HG03135 (cell line): ENCODE results near the gene CNTN5.
"Not testable (repeated sequence)": the region's sequence is repeated elsewhere in the genome, so short reads cannot be mapped to it uniquely, and the experiment has no call there.

ENCODE experiments used
- ATAC-seq: cut with Tn5 transposase; IDR thresholded peaks from one replicate; pipeline ENCODE4 v1.9.1; 2021; ENCODE audit warnings: mild to moderate bottlenecking, moderate library complexity; ENCODE audit not compliant: unreplicated experiment

CNTN5 gene

DNA sequence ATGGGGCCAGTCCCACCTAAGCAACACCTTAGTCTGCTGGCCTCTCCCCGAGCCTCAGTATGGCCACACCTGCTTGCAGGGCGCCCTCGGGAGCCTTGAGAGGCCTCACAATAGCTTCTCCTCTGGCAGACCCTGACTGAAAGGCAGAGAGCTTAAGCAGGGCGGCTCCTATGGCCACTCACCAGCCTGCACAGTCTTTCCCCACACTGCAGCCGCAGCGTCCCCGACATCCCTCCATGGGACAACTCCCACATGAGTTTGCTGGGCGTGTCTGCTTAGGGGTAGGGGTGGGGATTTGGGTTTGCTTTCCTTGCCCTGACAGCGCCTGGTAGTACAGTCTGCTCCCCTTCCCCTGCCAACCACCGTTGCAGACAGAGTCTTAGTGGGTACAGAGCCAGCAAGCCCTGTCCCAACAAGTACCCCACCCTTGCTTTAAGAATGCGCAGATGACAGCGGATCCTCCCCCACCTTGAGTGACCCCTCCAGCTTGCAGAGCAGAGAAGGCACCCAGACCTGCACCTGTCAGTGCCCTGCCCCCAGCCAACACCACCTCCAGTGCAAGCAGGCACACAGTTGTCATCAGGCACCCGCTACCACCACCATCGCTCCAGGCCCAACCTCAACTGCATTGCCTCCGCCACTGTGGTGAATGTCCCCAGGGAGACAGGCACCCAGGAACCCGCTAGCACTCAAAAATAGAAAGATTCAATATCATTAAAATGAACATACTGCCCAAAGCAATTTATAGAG, 1252.5 kb downstream of the CNTN5 start:
- ATAC-seq: no peak

DNA sequence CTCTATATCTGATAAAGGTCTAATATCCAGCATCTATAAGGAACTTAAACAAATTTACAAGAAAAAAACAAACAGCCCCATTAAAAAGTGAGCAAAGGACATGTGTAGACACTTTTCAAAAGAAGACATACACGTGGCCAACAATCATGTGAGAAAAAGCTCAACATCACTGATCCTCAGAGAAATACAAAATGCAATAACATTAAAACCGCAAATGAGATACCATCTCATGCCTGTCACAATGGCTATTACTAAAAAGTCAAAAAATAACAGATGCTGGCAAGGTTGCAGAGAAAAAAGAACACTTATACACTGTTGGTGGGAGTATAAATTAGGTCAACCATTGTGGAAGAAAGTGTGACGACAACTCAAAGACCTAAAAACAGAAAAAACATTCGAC, 1253.7 kb downstream of the CNTN5 start:
- ATAC-seq: not testable (repeated sequence)

DNA sequence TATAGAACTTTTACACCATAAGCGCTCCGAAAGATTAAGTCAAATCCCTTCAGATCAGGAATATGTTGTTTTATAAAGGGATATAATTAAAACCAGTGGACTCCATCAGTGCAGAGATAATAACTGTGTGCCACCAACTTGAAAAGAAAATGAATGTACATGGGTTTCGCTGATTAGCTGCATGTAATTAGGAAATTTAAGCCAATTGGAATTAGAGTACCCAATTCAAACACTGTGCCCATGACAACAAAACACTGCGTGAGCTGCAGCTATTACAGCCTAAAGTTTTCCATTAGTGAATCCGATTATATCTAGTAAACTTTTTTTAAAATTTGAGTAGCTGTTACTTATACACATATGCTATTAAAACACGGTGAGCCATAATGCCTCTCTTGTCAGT, 1274.0 kb downstream of the CNTN5 start:
- ATAC-seq: no peak

DNA sequence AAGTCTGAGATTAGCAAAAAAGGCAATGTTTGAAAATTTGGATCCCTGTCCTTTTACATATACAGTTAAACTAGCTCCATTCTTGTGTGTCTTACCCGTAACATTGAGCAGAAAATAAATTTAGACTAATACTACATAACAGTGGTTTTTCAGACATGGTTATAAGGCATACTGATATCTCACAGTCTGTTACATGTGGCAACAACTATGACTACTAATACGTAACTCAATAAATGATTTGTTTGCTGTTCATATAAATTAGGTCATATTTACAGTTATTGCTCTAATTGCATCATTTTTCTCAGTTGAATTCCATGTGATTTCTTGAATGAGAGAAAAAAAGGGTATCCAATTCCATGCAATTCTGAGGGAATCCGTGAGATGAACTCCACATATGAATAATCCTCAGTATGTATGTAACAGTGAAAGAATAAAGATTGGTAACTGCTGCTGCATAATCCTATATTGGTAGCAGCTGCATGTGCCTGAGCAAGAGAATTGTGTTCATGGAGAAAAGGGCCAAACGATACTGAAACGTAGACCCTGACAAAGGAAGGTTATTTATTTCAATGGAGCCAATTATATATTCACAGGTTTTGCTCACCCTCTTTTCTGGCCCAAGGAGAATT, 1275.4 kb downstream of the CNTN5 start:
- no peak for ATAC-seq

DNA sequence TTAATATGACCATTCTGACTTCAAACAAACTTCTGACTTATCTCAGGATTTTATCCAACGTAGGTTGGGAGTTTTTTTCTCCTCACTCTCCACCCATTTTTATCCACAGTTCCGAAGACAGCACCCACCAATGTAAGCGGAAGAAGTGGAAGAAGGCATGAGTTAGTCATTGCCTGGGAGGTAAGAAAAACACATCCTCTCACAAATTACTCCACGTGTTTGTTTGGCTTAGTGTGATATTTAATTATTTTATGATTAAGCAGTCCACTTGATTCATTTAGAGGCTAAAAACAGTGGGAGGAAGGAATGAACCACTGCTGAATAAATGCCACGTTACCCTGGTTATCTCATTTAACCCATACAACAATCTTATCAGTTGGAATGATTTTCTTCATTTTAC, 1276.8 kb downstream of the CNTN5 start:
- ATAC-seq: no peak

DNA sequence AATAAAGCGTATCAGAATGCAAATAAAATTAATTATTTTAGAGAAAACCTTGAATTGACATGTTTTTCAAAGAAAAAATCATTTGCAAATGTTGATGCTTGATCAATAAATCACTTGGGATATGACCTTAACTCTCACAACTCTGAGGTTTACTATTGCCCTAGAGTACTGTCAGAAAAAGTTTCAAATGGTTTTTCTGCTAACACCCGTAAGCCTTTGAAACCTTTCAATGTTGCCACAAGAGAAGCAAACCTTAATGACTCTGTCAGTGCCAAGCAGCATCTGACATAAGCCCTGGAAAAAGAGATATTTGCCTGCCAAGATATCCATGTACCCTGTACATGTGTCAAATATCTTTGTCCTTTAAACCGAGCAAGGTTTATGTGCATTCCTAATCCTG, 1282.1 kb downstream of the CNTN5 start:
- no peak for ATAC-seq

DNA sequence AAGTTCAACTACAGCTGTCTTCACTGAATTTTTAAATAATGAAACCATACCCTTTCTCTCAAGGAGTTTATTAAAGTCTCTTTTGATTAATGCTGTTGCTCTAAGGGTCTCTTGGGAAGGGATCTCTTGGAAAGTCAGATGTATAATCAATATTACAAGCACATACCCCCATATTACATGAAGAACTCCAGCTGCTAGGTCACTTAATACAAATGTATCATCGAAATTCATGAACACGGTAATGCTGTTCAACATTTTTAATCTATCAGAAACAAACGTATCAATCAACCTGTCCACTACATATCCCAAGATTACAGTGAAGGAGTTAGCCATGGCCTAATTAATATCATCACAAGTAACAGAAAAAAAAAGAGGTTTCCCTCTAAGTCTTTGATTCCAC, 1283.1 kb downstream of the CNTN5 start:
- no peak for ATAC-seq

DNA sequence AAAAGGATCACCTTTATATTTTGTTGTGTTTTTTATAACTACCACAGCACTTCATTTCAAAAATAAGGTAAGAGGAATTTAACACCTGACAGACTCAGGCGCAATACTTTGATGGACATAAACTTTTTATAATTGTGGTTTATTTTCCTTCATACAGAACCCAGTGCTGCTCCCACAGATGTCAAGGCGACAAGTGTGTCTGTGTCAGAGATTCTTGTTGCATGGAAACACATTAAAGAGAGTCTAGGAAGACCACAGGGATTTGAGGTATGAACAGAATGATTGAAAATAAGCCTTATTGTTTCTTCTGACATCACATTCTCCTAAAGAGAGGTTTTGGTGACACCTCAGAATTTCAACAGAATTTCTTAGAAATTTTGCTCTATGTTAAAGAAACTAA, 1287.5 kb downstream of the CNTN5 start:
- ATAC-seq: no peak

DNA sequence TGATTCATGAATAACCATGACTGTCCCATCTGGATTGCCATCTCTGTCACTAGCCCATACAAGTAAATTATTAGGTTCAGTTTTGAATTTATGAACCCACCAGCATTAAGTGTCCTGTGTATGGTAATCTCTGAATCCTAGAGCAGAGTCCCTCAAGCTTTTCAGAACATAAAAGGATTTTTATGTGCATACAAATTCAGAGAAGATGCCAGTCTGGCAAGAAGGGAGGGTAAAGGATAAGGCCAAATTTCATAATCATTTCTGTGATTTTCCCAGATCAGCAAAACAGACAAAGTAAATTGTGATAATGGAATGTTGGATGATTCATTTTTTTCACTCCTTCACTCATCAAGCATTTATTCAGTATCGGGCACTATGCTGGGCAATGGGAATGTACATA, 1295.2 kb downstream of the CNTN5 start:
- no peak for ATAC-seq

DNA sequence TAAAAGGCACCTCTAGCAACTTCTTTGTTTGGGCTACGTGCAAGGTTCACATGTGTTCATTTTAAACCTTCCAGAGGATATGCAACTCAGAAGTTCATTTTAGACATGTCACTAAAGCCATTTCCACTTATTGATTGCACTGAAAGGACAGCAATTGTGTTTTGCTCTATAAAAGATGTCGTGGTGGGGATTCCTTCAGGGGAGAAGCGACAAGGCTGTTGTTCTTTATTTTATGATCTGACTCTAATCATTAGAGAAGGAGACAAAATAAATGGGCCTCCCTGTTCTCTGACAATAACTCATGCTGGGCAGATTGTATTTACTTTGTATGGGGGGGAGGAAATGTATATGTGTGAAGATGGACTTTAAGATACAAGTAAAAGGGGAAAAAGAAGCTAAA, 1296.2 kb downstream of the CNTN5 start:
- ATAC-seq: no peak

DNA sequence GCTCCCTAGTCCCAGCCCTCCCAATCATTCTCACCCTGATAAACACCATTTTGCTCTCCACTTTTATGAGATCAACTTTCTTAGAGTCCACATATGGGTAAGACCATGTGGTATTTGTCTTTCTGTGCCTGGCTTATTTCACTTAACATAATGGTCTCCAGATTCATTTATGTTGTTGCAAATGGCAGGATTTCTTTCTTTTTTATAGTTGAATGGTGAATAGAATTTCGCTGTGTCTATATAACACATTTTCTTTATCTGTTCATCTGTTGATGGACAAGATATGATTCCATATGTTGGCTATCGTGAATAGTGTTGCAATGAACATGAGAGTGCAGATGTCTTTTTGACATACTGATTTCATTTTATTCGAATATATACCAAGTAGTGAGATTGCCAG, 1298.9 kb downstream of the CNTN5 start:
- no peak for ATAC-seq

DNA sequence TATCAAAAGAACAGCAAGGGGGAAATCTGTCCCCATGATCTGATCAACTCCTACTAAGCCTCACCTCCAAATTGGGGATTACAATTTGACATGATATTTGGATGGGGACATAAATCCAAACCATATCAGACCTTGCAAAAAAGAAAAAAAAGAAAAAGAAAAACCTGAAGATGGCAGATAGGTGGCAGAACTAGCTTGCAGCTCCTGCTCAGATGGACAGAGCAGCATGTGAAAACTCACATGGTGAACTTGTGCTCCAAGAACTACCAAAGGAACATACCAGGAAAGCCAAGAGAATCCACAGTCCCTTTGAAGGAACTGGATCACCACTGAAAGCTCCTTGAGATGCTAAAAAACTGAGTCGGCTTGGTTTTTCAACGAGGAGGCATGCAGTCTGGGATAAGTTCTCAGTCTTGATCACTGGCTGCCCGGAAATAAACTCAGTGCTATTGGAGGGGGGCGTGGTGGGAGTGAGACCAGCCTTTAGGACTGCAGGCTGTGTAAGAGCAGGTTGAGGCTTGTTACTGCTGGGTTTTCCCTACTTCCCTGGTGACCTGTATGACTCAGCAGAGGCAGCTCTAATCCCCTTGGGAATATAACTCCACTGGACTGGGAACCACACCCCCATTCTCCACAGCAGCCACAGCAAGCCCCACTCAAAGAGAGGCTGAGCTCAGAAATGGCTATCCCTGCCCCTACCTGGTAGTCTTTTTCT, 1308.0 kb downstream of the CNTN5 start:
- ATAC-seq: no peak

DNA sequence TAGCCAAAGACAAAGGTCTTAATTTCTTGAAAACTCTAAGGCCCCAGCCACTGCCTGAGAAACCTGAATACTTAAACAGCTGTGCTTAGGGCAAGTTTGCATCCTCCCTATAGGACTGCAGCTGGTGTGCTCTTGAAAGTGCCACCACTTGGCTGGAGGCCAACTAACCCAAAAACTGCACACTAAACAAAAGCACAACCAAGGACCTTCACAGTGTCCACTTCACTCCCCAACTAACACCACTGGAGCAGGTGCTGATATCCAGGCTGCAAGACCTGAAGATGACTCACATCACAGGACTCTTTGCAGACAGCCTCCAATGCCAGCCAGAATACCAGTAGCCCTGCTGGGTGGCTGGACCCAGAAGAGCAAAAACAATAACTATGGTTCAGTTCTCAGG, 1308.6 kb downstream of the CNTN5 start:
- ATAC-seq: no peak

DNA sequence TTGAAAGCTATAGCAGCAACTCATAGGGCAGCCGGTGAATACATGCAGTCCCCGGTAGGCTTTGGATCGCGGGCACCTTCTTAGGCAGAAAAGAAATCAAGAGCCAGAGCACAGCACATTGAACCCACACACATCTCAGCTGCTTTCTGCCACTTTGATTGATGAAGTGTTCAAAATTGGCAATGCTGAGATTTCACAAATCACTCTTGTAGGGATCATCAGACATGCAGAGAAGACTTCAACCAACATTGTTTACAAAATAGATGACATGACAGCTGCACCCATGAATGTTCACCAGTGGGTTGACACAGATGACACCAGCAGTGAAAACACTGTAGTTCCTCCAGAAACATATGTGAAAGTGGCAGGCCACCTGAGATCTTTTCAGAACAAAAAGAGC, 1316.1 kb downstream of the CNTN5 start:
- no peak for ATAC-seq

DNA sequence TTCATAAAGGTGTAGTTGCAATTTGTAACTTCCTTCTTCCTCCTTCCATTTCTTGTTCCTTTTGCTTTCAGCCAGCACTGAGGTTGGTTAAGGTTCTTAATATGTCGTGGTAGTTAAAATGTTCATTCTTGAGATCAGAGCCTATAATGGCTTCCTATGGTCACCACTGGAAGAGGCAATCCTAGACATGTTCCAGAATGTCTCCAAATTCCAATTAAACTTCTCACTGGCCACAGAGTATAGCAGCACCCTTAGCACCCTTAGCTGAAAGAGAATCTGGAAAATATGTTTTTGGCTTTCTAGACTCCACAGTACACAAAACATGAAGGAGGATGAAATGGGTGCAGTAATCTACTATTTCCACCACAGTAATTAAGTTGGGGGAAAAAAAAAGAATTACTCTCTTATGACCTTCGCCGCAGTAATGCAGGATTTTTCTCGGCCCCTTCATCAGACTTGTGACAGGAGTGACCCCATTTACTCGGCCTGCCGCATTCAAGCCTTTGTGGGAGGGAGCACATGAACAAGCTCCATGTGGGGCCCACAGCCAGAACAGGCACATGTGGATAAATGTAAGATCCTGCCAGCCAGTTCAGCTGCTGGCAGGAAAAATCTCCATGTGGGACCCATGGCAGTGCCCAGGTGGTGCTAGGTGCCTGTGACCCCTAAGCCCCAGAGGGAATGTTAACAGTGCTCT, 1317.5 kb downstream of the CNTN5 start:
- no peak for ATAC-seq

DNA sequence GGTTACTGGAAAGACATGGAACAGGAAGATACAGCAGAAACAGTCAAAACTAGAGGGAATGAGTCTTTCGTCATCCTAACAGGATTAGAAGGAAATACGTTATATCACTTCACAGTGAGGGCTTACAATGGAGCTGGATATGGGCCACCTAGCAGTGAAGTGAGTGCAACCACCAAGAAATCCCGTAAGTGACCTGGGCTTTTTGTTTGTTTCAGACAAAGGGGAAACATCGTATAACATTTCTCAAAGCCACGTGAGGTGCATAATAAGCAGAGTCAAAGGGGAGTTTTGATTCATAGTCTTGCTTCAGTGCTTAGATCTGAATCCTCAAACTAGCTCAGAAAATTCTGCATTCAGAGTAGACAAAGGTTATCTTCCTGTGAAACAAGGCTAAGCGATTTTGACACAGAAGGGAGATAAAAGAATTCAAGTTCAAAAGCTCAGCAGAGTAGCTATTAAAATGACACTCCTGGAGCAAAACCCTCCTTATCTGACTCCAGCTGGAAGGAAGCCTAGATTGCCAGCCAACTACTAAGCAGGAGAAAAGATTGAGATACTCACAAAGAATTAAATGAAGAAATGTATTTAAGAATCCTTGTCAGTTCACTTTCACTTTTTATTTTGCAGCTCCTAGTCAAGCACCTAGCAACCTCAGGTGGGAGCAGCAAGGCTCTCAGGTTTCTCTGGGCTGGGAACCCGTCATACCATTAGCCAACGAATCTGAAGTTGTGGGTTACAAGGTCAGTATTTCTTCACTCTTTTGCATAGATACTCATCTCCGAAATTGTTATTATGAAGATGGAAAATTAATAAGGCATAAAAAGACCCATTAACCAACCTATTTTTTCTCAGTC, 1319.9 kb downstream of the CNTN5 start:
- no peak for ATAC-seq

DNA sequence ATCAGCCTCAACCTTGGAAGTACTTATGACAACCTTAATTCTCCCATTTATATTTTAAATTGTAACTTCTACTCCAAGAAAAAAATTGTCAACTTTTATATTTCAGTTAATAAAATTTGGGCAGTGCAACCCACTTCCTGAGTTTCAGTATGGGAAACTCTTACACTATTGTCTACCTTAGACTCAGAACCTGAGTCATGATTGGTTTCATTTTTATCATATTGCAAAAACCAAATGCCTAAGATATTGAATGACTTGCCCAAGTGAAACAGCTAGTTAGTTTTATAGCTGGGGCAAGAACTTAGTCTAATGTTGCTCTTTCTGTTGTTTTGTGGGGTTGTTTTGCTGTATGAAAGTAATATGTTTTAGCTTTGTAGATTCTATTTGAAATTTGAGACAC, 1332.3 kb downstream of the CNTN5 start:
- ATAC-seq: no peak

DNA sequence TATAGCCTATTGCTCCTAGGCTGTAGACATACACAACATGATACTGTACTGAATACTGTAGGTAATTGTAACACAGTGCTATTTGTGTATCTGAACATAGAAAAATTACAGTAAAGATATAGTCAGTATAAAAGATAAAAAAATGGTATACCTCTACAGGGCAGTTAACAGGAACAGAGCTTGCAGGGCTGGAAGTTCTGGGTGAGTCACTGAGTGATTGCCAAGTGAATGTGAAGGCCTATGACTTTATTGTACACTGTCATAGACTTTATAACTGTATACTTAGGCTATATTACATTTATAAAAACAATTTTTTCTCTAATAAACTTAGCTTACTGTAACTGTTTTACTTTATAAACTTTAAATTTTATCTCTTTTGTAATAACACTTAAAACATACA, 1334.0 kb downstream of the CNTN5 start:
- no peak for ATAC-seq

DNA sequence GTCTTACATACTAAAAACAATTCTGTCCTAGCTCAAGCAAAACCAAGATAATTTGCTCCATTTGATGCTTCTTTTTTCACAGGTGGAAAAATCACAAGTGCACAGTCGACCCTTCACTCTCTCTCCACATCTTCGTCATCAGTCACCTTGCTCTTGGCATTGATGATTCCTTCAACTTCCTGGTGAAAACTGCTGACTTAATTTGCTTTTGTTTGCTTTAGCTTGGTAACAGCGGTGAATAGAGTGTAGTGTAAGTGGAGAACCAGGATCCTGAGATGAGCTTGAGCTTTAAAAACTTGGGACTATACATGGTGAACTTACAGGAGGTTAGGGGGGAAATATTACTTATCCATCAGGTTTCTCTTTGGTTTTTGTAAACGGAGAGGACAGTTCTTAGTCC, 1335.3 kb downstream of the CNTN5 start:
- ATAC-seq: no peak

DNA sequence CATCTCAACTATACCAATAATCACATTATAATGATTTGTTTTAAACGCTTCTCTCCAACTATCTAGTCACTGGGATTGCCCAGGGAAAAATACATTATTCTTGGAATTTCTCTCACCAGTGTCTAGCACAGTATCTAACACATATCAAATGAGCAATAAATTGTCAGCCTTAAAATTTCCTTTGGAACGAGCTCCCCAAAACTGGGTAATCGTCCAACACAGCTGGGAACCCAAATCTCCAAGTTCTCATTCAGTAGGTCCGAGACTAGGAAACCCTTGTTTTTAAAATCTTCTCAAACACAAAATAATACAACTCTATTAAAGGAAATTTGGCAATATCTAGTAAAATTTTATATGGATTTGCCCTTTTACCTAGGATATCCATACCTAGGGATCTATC, 1338.5 kb downstream of the CNTN5 start:
- no peak for ATAC-seq

DNA sequence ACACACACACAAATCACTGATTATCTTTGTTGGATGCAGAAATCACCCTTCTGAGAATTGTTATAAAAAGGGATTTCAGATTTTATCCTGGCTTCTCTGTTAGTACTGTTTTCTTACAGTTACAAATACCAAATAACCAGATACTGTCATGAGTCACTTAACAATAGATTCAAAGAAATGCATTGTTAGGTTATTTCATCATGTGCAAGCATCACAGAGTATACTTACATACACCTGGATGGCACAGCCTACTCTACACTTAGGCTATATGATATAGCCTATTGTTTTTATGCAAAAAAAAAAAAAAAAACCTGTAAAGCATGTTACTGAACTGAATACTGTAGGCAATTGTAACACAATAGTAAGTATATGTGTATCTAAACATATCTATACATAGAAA, 1347.1 kb downstream of the CNTN5 start:
- ATAC-seq: no peak
